ENCODE results near the gene NOXRED1.
"Not testable (repeated sequence)": the region's sequence is repeated elsewhere in the genome, so short reads cannot be mapped to it uniquely, and the experiment has no call there.

- not testable (repeated sequence) for TF ChIP-seq CTCF, POLR2A (IDR thresholded peaks at IDR 0.05)
Measured at GRCh38 chr14:77415403-77416030, 7.8 kb downstream of the NOXRED1 start.

Data from lower leg skin (tissue), 3 donors.